HL-60 (cell line): ENCODE data around the gene GALNT14.

ENCODE experiments used
- GABPA ChIP-seq: IDR thresholded peaks from 2 replicates; pipeline ENCODE4 v1.6.1; 2012; ENCODE audit warnings: low read depth
- POLR2AphosphoS5 ChIP-seq: IDR thresholded peaks from 2 replicates; pipeline ENCODE4 v1.6.1; 2012; ENCODE audit warnings: low read depth
- SPI1 ChIP-seq: IDR thresholded peaks from 2 replicates; pipeline ENCODE4 v1.6.1; 2012; ENCODE audit warnings: low read depth, mild to moderate bottlenecking, borderline replicate concordance
- TF ChIP-seq, protein P1 (sequence below): IDR thresholded peaks from one replicate; pipeline ENCODE4 v1.5.1; 2011; ENCODE audit warnings: low read length, control low read depth, inconsistent platforms; ENCODE audit not compliant: insufficient read depth
- TF ChIP-seq, protein P2 (sequence below): IDR thresholded peaks from 2 replicates; pipeline ENCODE4 v1.6.1; 2012; ENCODE audit warnings: low read depth; ENCODE audit not compliant: insufficient replicate concordance

DNA sequence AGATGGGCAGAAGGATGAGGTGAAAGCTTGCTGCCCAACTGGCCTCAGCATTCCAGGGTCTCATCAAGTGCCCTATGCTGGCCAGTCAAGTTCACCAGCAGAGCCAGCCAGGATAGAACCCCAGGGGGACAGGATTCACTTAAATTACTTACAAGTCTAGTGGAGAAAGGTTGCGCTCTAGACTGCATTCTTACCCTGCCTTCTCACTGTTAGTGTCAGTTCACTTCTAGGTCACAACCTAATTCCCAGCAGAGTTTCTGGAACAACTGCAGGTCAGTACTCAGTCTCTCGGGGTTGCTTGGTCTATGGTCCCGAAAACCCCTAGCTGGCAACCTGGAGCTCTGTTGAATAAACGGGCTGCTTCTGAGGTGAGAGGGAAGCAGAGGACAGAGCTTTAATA is 32.9 kb upstream of the GALNT14 start:
- TF ChIP-seq, protein P1, sequence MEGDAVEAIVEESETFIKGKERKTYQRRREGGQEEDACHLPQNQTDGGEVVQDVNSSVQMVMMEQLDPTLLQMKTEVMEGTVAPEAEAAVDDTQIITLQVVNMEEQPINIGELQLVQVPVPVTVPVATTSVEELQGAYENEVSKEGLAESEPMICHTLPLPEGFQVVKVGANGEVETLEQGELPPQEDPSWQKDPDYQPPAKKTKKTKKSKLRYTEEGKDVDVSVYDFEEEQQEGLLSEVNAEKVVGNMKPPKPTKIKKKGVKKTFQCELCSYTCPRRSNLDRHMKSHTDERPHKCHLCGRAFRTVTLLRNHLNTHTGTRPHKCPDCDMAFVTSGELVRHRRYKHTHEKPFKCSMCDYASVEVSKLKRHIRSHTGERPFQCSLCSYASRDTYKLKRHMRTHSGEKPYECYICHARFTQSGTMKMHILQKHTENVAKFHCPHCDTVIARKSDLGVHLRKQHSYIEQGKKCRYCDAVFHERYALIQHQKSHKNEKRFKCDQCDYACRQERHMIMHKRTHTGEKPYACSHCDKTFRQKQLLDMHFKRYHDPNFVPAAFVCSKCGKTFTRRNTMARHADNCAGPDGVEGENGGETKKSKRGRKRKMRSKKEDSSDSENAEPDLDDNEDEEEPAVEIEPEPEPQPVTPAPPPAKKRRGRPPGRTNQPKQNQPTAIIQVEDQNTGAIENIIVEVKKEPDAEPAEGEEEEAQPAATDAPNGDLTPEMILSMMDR = no peak
- no peak for TF ChIP-seq GABPA
- no peak for TF ChIP-seq POLR2AphosphoS5
- TF ChIP-seq, protein P2, sequence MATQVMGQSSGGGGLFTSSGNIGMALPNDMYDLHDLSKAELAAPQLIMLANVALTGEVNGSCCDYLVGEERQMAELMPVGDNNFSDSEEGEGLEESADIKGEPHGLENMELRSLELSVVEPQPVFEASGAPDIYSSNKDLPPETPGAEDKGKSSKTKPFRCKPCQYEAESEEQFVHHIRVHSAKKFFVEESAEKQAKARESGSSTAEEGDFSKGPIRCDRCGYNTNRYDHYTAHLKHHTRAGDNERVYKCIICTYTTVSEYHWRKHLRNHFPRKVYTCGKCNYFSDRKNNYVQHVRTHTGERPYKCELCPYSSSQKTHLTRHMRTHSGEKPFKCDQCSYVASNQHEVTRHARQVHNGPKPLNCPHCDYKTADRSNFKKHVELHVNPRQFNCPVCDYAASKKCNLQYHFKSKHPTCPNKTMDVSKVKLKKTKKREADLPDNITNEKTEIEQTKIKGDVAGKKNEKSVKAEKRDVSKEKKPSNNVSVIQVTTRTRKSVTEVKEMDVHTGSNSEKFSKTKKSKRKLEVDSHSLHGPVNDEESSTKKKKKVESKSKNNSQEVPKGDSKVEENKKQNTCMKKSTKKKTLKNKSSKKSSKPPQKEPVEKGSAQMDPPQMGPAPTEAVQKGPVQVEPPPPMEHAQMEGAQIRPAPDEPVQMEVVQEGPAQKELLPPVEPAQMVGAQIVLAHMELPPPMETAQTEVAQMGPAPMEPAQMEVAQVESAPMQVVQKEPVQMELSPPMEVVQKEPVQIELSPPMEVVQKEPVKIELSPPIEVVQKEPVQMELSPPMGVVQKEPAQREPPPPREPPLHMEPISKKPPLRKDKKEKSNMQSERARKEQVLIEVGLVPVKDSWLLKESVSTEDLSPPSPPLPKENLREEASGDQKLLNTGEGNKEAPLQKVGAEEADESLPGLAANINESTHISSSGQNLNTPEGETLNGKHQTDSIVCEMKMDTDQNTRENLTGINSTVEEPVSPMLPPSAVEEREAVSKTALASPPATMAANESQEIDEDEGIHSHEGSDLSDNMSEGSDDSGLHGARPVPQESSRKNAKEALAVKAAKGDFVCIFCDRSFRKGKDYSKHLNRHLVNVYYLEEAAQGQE = no peak
- no peak for TF ChIP-seq SPI1
